Left forelimb (tissue), 1 donor: Measurements from ENCODE around the gene SLC38A3.

Experiments
- DNase-seq: peaks from one replicate; pipeline ENCODE4 v3.0.0-alpha.2; 2018; ENCODE audit warnings: low spot score

The SLC38A3 gene

DNA sequence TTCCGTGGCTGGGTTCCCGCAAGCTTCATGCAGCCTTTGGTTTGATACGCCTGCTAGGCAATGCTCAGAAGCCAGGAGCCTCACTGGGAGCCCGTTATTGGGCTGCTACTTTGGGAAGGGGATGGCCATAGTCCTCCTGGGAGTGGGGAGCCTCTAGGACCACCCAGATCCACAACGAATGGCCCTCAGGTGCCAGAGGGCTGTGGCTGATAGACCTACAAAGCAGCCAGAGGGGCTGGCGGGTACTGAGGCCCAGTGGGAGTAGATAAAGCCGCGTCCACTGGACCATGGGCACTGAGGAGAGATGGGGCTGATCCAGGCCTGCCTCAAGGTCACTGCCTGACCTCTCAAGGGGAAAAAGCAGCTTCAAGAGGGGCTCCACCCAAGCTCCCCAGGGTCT is 12.9 kb upstream of the SLC38A3 start:
- DNase-seq, result no peak

DNA sequence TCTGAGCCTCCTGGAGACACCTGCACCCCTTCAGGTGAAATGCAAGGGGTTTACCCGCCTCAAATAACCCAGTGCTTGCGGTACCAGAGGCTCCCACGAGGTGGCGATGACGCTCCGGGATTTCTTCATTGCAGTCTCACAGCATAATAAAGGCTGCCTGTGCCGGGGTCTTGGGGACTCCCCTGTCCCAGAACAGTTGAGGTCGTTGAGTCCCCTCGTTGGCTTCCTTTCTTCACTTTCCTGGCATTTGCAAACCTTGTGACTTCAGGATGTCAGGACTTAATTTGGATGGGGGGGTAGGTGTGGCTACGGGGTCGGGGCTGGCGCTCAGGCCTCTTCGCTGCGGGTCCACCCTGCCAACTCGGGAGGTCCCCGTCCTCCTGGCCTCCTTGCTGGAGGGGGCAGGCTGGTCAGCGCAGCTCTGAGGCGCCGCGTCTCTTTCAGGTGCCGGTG is 12.4 kb upstream of the SLC38A3 start:
- peak; percentile 84 for DNase-seq

DNA sequence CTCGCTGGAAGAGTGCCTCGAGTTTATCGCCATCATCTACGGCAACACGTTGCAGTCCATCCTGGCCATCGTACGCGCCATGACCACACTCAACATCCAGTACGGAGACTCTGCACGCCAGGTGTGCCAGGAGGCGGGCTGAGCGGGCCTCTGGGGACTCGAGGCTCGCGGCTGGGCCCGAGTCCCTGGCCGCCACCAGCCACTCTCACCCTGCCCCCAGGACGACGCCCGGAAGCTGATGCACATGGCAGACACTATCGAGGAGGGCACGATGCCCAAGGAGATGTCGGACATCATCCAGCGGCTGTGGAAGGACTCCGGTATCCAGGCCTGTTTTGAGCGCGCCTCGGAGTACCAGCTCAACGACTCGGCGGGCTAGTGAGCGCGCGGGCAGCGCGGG is 11.8 kb upstream of the SLC38A3 start:
- DNase-seq, result no peak

DNA sequence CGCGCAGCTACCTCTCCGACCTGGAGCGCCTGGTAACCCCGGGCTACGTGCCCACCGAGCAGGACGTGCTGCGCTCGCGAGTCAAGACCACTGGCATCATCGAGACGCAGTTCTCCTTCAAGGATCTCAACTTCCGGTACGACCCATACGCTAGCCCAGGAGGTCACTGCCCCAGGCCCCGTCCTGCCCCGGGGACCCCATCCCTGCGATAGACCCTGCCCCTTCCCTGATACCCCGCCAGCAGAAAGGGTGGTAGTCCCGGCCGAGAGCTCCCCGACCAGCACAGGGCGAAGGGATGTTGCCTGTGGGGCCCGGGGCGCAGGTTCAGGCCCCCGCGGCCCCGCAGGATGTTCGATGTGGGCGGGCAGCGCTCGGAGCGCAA is 11.3 kb upstream of the SLC38A3 start:
- no peak for DNase-seq

DNA sequence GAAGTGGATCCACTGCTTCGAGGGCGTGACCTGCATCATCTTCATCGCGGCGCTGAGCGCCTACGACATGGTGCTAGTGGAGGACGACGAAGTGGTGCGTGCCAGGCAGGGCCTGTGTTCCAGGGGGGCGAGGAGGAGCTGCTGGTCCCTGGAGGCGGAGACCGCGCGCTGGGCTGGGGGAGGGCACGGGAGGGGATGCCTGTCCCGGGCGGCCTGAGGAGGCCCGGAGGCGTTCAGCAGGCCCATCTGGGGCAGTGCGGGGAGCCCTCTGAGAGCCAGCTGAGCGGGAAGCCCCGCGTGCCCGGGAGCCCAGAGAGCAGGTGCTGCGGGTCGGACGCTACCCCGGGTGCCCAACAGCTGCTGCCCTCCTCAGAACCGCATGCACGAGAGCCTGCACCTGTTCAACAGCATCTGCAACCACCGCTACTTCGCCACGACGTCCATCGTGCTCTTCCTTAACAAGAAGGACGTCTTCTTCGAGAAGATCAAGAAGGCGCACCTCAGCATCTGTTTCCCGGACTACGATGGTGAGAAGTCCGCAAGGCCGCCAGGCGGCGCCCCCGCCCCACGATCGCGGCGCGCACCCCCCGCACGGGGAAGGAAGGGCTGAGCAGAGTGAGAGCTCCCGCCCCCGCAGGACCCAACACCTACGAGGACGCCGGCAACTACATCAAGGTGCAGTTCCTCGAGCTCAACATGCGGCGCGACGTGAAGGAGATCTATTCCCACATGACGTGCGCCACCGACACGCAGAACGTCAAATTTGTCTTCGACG is 10.8 kb upstream of the SLC38A3 start:
- DNase-seq, result peak; percentile 83

DNA sequence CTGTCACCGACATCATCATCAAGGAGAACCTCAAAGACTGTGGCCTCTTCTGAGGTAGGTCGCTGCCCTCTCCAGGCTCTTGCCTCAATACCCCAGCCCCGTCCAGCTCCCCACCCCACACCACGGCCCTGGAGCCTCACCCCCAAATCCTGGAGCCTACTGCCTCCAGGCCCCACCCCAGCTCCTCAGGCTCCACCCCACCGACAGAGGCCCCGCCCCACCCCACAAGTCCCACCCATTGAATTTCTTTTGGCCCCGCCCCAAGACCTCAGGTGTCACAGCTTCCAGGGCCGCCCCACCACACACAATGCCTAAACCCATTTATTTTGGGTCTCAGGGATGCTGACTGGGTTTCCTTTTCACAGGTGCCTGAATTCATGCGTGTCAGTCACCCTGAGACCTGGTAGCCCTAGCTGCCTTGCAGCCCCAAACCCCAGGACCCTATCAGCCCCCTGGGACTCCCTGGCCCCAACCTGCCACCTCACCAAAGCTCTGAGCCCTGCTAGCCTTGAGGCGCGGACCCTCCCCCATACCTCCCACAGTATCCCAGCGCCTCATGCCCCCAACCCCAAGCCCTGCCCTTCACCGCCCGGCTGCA is 10.1 kb upstream of the SLC38A3 start:
- DNase-seq, result no peak

DNA sequence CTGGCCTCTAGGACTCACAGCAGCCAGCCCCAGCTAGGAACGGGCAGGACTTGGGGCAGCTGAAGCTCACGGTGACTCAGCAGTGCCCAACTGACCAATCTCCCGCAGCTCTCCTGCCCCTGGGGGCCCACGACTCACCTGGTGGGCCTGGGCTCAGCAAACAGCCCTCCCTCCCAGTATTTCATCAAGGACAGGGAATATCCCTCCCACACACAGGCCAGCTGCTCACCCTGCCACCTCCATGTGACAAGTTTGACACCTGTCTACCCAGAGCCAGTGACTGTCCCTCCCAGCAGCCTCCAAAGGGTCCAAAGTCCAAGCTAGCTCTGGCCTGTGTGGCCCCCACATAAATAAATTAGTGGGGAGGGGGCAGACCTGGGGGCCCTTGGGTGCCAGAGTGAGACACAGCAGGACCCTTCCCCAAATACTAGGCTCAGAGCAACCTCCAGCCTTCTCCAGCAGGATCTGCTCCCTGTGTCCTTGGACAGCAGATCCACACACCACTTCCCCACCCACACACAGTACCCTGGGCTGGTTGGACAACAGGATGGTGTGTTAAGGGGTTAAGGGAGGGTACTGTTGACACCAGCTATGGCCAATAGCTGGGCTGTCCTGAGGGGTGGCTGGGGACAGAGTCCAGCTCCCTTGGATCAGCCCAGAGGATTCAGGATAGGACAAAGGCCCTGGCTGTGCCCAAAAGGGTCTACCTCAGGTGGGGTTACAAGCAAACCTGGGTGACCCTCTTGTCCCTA is 9.4 kb upstream of the SLC38A3 start:
- DNase-seq, result no peak

DNA sequence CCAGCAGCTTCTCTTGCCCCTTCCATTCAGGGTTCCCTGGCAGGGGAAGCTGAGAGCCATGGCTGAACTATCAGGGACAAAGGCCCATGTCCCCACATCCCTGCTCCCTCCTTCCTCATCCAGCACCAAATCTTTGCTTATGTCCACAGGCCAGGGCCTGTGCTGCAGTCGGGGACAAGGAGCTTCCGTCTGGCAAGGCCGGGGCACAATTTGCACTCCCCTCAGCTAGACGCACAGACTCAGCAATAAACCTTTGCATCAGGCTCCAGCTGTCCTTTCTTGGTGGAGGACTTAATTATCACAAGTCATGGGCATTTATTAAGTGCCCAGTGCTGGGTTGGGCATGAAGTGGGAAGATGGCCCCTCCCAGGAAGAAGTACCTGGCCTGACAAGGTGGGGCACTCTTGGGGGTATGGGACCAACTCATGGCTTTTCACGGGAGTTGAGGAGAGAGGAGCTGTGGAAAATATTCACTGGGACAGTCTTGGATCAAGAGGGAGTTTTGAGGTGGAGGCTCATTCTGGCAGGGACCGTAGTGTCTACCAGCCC is 8.7 kb upstream of the SLC38A3 start:
- no peak for DNase-seq

DNA sequence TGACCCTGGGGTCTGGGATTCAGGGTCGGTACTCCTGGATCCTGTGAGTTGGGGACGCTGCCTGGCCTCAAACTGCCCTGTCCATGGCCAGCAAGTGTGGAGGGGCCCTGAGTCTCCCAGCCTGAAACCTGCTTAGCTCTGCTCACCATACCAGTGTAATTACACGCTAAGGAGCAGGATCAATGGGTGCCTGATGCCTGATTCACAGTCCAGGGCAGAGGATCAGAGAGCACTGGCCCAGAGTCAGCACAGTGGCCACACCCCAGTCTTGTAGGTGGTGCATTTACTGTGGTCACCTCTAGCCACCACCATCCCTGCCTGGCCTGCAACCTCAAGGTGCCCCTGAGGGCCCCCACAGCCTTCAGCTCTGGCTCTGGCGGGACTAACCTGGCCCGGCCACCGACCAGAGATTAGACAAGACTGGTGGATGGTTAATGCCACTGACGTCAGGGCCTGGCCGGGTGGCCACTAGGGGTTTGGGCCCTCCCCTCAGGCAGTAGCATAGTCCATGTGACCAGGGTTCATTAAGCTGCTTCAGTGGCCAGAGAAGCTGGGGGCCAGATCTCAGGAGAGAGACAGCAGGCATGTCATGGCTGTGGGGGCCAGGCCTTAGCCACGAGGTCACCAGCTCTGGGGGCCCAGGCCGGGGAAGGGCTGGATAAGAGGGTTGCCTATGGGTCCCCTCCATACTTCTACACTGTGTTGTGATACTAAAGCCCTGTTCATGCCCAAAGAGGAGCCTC is 3.3 kb upstream of the SLC38A3 start:
- DNase-seq, result no peak

DNA sequence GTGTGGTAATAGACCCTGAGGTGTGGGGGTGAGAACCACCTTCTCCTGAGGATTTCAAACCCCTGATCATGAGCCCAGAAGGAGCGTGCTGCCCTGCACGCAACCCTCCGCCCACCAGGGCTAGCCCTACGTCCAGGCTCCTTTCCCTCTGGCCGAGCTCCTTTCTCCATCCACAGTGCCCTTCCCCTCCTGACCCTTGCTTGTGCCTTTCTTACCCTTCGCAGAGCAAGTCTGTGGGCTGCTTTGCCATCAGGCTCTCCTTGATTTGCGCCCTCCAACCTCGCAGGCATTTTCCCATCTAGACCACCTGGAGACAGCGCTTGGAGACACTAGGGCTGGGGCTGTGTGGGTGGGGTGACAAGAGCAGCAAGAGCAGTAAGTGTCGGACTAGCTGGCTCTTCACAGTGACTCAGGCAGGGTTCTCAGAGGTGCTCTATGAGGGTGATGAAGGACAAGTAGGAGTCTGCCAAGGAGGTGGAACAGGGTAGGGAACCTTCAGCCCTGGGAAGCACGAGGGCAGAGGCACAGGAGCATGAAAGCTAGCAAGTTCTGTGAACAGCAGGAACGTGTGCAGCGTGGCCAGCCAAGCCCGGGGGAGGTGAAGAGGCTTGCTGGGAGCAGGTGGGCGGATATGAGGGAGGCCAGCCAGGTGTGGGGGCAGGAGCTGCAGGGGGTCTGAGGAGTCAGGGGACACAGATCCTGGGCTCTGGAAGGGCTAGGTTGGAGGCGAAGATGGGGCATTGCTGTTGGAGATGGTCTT is 2.5 kb upstream of the SLC38A3 start:
- DNase-seq, result no peak

DNA sequence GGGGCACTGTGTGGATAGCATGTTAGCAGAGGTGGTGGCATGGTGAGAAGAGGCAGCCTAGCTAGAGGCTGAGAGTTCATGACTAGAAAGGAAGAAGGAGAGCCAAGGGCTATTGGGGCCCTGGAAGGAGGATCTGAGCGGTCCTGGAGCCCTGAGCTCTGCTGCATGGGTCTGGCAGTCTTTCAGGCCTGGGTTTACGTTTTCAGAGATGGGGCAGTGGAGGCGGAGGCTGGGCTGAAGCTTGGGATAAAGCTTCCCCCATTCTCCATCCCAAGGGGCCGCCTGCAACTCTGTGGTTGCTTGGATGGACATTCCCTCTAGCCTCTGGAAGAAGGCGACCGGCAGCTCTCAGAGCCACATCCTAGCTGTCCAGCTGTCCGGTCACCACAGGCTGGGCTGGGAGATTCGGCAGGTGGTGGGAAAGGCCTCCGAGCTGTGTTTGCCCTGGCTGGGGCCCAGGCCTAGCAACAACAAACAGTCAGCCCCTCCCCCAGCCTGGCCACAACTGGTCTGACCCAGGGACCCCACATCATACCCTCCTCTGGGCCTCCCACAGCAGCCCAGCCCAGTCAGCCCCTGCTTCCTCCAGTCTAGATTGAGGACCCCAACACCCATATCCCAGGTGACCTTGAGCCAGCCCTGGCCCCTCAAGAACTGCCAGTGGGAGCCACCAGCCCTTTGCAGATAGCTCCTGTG is 1.8 kb upstream of the SLC38A3 start:
- no peak for DNase-seq

DNA sequence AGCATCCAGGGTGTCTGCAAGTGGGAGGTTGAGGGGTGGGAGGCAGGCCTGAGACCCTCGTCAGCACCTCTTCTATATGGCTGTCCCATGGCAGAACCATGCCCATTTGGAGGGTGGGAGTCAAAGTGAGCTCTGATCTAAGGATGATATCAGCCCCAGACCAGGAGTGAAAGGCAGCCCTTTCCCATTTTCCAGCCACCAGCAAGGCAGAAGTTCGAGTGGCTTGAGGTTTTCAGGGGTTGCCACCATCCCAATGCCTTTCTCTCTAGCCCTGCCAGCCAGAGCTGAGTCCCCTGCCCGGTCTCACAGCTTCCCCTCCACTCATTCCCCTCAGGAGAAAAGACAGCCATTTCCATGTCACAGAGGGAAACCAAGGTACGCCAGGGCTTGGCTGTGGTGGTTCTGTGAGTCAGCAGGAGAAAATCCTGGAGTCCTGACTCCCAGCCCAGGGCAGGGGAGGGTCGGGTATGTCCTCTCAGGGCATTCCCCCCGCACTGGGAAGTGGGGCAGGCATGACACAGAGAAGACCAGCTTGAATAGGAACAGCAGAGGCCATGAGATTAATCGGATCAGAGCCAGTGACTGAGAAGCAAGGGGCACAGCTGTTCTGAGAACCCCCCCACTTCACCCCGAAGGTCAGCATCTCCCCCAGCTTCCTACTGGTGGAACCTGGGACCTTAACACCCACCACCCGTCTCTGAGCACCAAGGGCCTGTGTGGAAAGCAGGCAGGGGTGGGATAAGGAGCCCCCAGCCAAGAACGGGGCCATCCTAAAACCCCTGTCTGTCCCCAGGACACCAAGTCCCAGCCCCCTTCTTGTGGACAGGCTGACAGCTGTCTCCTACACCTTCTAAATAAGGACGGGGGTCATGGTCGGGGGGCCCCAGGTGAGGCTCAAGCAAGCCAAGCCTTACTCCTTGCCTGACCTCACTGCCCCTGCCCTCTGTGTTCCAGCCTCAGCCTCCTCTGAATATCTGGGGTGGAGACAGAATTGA is 965 bp upstream of the SLC38A3 start:
- DNase-seq, result no peak

DNA sequence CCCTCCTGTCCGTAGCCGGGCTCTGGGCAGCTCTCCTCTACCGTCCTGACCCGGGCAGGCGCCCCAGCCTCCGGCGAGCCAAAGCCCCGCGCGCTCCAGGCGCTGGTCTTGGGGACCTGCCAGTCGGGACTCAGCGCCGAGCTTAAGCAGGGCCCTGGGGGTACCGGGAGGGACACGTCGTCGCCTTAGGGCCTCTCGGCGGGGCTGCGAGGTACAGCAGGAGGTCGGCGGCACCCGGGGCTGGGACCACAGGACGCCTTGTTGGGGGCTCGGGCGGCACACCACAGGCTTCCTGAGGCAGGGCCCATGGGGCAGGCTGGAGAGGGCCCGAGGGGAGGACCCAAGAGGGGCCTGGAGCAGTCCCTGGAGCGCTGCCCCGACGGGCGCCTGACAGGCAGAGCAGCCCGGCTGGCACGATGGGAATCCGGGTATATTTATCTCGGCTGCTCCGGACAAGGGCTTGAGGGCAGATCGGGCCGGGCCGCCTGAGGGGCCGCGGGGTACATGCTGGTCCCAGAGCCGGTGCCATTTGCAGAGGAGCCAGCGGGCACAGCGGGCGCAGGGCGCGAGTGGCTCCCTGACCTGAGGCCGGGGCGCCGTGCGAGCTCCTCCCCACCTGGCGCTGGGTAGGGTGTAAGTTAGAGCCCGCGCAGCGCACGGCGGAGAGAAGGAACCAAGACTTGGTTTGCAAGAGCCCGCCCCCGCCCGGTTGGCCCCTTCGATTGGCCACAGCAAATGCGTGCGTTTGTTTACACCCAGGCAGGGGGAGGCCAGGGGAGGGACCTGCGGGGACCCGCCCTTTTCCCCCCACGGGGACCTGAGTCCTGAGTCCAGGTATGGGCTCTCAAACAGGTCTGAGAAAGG is 574 bp downstream of the SLC38A3 start:
- no peak for DNase-seq

DNA sequence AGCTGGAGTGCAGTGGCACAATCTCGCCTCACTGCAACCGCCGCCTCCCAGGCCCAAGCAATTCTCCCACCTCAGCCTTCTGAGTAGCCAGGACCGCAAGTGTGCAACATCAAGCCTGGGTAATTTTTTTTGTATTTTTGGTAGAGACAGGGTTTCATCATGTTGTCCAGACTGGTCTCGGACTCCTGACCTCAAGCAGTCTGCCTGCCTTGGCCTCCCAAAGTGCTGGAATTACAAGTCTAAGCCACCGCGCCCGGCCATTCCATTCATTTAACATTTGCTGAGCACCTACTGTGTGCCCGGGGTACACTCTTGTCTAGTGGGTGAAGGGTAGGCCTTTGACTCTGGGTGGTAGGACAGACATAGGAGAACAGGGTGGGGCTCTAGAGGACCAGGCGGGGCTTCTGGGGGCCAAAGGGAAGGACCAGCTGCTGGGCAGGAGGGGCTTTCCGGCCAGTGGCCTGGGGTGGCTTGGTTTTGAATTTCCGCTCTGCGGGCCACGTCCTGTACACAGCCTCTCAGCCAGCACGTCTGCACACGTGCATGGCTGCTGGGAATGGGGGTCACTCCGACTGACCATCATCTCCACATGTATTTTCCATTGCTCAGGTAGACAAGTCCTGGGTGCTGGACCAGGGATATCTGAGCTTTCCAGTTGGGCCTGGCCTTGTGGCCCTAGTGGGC is 2.4 kb downstream of the SLC38A3 start:
- no peak for DNase-seq

DNA sequence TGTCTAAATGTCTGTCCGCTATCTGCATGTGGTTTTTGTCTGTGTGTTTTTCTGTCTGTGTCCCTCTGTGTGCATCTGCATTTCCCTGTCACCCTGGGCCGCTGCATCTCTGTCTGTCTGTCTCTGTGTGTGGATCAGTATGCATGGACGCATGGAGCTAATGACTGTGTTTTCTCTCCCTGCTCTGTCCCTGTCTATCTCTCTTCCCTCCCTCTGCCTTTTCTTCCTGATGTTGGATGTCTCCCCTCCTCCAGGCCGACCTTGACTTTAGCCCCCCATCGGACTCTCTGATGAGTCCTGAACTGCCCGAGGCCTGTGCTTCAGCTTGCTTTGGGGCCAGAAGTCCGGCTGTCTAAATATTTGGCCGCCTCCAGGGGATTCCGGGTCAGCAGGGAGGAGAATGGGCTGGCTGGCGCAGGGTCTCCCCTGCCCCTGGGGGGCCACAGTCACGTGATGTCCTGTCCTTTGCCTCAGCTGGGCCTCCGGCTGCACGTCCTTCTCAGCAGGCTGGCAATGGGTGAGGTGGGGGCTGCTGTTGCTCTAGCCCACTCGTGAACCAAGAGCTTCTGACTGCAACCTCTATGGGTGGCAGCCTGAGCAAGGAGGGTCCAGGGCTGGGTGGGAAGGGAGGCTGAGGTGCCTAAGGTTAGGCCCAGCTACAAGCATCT is 3.7 kb downstream of the SLC38A3 start:
- DNase-seq, result no peak

DNA sequence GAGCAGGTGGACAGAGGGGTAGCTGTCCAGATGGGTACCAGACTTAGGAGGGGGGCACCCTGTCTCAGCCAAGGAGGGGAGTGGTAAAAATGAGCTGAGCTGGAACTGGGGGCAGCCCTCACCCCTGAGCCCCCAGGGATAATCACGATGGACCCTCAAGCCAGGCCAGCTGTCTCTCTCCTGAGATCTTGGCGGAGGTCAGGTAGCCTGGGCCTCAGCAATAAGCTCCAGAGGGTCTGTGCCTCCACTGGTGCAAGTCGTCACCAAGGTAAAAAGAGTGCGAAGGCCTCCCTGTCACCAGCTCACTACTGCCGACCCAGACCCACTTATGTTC is 5.1 kb downstream of the SLC38A3 start:
- DNase-seq, result no peak
